HCT116 (cell line): ENCODE data around the gene SKAP1. TPM values are rescaled to one million over a fixed set of nuclear protein-coding genes. Genes with fewer than 3 reads are reported as not detected.

Experiments used
- ATAC-seq: fragments of 200-7000 bp; cut with Tn5 transposase; 2 replicates; pipeline ENCODE4 v1.9.1; 2020; ENCODE audit warnings: mild to moderate bottlenecking, moderate library complexity
- BruUV-seq: library from RNA; stranded (reverse); fragments of 400-500 nt; replicated peaks from 2 replicates; lab custom pipeline; 2021; lab: Mats Ljungman, UMichigan
- CTCF ChIA-PET: fragments of 300-600 bp; sonication (Branson Sonifier 250); formaldehyde crosslinking; loops from one replicate; lab custom pipeline; 2021; ENCODE audit warnings: antibody characterized with exemption; lab: Charles Lee
- POLR2A ChIA-PET: fragments of 300-600, 350-600 bp; sonication (Branson Sonifier 250); formaldehyde crosslinking; loops from one replicate; lab custom pipeline; 2021; ENCODE audit warnings: antibody characterized with exemption; lab: Charles Lee
- RAD21 ChIA-PET, 2 experiments: fragments of 300-600 bp; sonication (Branson Sonifier 250); formaldehyde crosslinking; loops; one replicate each; lab custom pipeline; 2023; ENCODE audit warnings: low total read pairs in 2 of 2; ENCODE audit not compliant: uncharacterized antibody in 2 of 2, unreplicated experiment in 2 of 2, low non-redundant PET in 1 of 2; lab: Charles Lee
- DNase-seq: peaks from one replicate; pipeline ENCODE4 v3.0.0-alpha.2; 2010; ENCODE audit warnings: low read depth, low spot score
- H2AFZ ChIP-seq: fragments of 200-600 bp; shearing (Covaris generic), sonication (generic); 2 replicates; pipeline ENCODE4 v1.6.1; 2017; ENCODE audit warnings: low read depth, mixed run types, mixed read lengths, antibody characterized with exemption, low read length; ENCODE audit not compliant: poor library complexity, severe bottlenecking
- H3K27ac ChIP-seq: 2 replicates; pipeline ENCODE4 v1.5.1; 2012; ENCODE audit warnings: low read depth, low read length
- H3K27me3 ChIP-seq: fragments of 200-600 bp; sonication (generic); 2 replicates; pipeline ENCODE4 v1.6.1; 2016; ENCODE audit warnings: mixed run types, low read length, mixed read lengths; ENCODE audit not compliant: insufficient read depth
- H3K36me3 ChIP-seq, 2 experiments: fragments of 200-500 bp in 1 of 2; fragments of 200-600 bp in 1 of 2; sonication (Bioruptor generic) in 1 of 2; sonication (generic) in 1 of 2; 2 replicates each; pipeline versions ENCODE4 v1.5.1 to v1.6.1; 2014 to 2016; ENCODE audit warnings: low read length in 2 of 2, inconsistent platforms in 1 of 2, mixed read lengths in 1 of 2, mixed run types in 1 of 2; ENCODE audit not compliant: insufficient read depth in 2 of 2, control insufficient read depth in 1 of 2
- H3K4me1 ChIP-seq, 2 experiments: fragments of 200-600 bp in 1 of 2; sonication (generic) in 1 of 2; 2 replicates each; pipeline versions ENCODE4 v1.5.1 to v1.6.1; 2012 to 2017; ENCODE audit warnings: low read length in 2 of 2, inconsistent platforms in 1 of 2, mild to moderate bottlenecking in 1 of 2, mixed read lengths in 1 of 2, mixed run types in 1 of 2, moderate library complexity in 1 of 2; ENCODE audit not compliant: insufficient read depth in 2 of 2, control insufficient read depth in 1 of 2
- H3K4me2 ChIP-seq: fragments of 200-600 bp; sonication (generic); 2 replicates; pipeline ENCODE4 v1.6.1; 2017; ENCODE audit warnings: mixed run types, low read length, mixed read lengths
- H3K4me3 ChIP-seq, 2 experiments: fragments of 200-600 bp in 1 of 2; sonication (generic) in 1 of 2; replicated peaks in 1 of 2; 2 replicates each; pipeline ENCODE4 v1.5.1; 2011 to 2016; ENCODE audit warnings: low read length in 2 of 2, control low read depth in 1 of 2, low read depth in 1 of 2, mild to moderate bottlenecking in 1 of 2, mixed read lengths in 1 of 2, mixed run types in 1 of 2
- H3K79me2 ChIP-seq: fragments of 200-600 bp; sonication (generic); 2 replicates; pipeline ENCODE4 v1.6.1; 2017; ENCODE audit warnings: mild to moderate bottlenecking, mixed run types, low read length, moderate library complexity, mixed read lengths; ENCODE audit not compliant: insufficient read depth
- H3K9ac ChIP-seq: fragments of 200-600 bp; sonication (generic); 2 replicates; pipeline ENCODE4 v1.6.1; 2016; ENCODE audit warnings: low read length, mixed read lengths
- H3K9me2 ChIP-seq: fragments of 200-600 bp; sonication (generic), shearing (Covaris generic); 2 replicates; pipeline ENCODE4 v1.6.1; 2017; ENCODE audit warnings: mixed run types, mild to moderate bottlenecking, moderate library complexity; ENCODE audit not compliant: insufficient read depth
- H3K9me3 ChIP-seq, 2 experiments: fragments of 200-500 bp in 1 of 2; fragments of 200-600 bp in 1 of 2; sonication (Bioruptor generic) in 1 of 2; sonication (generic) in 1 of 2; 2 replicates each; pipeline ENCODE4 v1.6.1; 2014 to 2017; ENCODE audit warnings: low read length in 2 of 2, mixed read lengths in 2 of 2, inconsistent platforms in 1 of 2, low read depth in 1 of 2, mild to moderate bottlenecking in 1 of 2, mixed run types in 1 of 2, moderate library complexity in 1 of 2; ENCODE audit not compliant: control insufficient read depth in 1 of 2, insufficient read depth in 1 of 2
- H4K20me1 ChIP-seq: fragments of 200-600 bp; sonication (generic), shearing (Covaris generic); 2 replicates; pipeline ENCODE4 v1.6.1; 2017; ENCODE audit warnings: mixed run types, mild to moderate bottlenecking, moderate library complexity; ENCODE audit not compliant: insufficient read depth
- ATF3 ChIP-seq: IDR thresholded peaks from 2 replicates; pipeline ENCODE4 v1.6.1; 2012
- CEBPB ChIP-seq: IDR thresholded peaks from 2 replicates; pipeline ENCODE4 v1.6.1; 2012; ENCODE audit warnings: low read depth
- EGR1 ChIP-seq: IDR thresholded peaks from 2 replicates; pipeline ENCODE4 v1.6.1; 2012; ENCODE audit warnings: low read depth
- ELF1 ChIP-seq: IDR thresholded peaks from 2 replicates; pipeline ENCODE4 v1.6.1; 2012; ENCODE audit warnings: low read depth, borderline replicate concordance
- EZH2phosphoT487 ChIP-seq: fragments of 200-600 bp; IDR thresholded peaks from 2 replicates; pipeline ENCODE4 v1.6.1; 2018; ENCODE audit warnings: antibody characterized with exemption, borderline replicate concordance
- FOSL1 ChIP-seq: IDR thresholded peaks from 2 replicates; pipeline ENCODE4 v1.6.1; 2012; ENCODE audit warnings: low read depth
- JUND ChIP-seq: IDR thresholded peaks from 2 replicates; pipeline ENCODE4 v1.6.1; 2012
- POLR2A ChIP-seq: IDR thresholded peaks from 2 replicates; pipeline ENCODE4 v1.7.0; 2011; ENCODE audit warnings: borderline replicate concordance; ENCODE audit not compliant: insufficient read depth, insufficient read length; ENCODE audit errors: extremely low read depth
- POLR2AphosphoS5 ChIP-seq: IDR thresholded peaks from 2 replicates; pipeline ENCODE4 v1.6.1; 2011; ENCODE audit warnings: mild to moderate bottlenecking, low read depth, low read length, moderate library complexity
- RAD21 ChIP-seq: IDR thresholded peaks from 2 replicates; pipeline ENCODE4 v1.6.1; 2012; ENCODE audit warnings: low read depth, mild to moderate bottlenecking
- SIN3A ChIP-seq: IDR thresholded peaks from 2 replicates; pipeline ENCODE4 v1.6.1; 2012; ENCODE audit warnings: low read depth
- SP1 ChIP-seq: IDR thresholded peaks from 2 replicates; pipeline ENCODE4 v1.6.1; 2012; ENCODE audit warnings: low read depth
- TCF7L2 ChIP-seq: IDR thresholded peaks from 2 replicates; pipeline ENCODE4 v1.7.0; 2011; ENCODE audit warnings: borderline replicate concordance, inconsistent platforms; ENCODE audit not compliant: insufficient read depth, insufficient read length; ENCODE audit errors: extremely low read depth
- YY1 ChIP-seq: IDR thresholded peaks from 2 replicates; pipeline ENCODE4 v1.6.1; 2011; ENCODE audit warnings: low read length, low read depth, moderate library complexity, mild to moderate bottlenecking; ENCODE audit not compliant: insufficient replicate concordance; ENCODE audit errors: extremely low read depth
- ZBTB33 ChIP-seq: IDR thresholded peaks from 2 replicates; pipeline ENCODE4 v1.6.1; 2011; ENCODE audit warnings: mild to moderate bottlenecking, low read length, moderate library complexity; ENCODE audit not compliant: insufficient replicate concordance; ENCODE audit errors: extremely low read depth
- ZFX ChIP-seq: fragments of 450-650 bp; IDR thresholded peaks from 2 replicates; pipeline ENCODE4 v1.6.1; 2017
- ZNF274 ChIP-seq: fragments of 200-500 bp; sonication (Bioruptor generic); IDR thresholded peaks from 2 replicates; pipeline ENCODE4 v1.6.1; 2014; ENCODE audit warnings: mild to moderate bottlenecking, low read depth, low read length, inconsistent platforms
- intact Hi-C: fragments of 100-400 bp; cut with micrococcal nuclease; formaldehyde crosslinking; loops from 2 replicates; pipeline ENCODE4 v1.10.0; 2022
- total RNA-seq: library from RNA; stranded (reverse); gene quantifications from one replicate; pipeline ENCODE4 v1.2.1, GENCODE V29; 2021; ENCODE audit not compliant: unreplicated experiment
- TF ChIP-seq, protein P1 (sequence below), 3 experiments: fragments of 200-600 bp in 1 of 3; sonication (generic) in 1 of 3; IDR thresholded peaks in 2 of 3; conservative IDR thresholded peaks in 1 of 3; 2 replicates each; pipeline ENCODE4 v1.5.1; 2012 to 2017; ENCODE audit warnings: low read depth in 2 of 3, low read length in 2 of 3, antibody characterized with exemption in 1 of 3, borderline replicate concordance in 1 of 3, control low read depth in 1 of 3, mild to moderate bottlenecking in 1 of 3, mixed read lengths in 1 of 3, mixed run types in 1 of 3, moderate library complexity in 1 of 3; ENCODE audit not compliant: insufficient read depth in 1 of 3
- TF ChIP-seq, protein P2 (sequence below): IDR thresholded peaks from 2 replicates; pipeline ENCODE4 v1.6.1; 2012
- TF ChIP-seq, protein P3 (sequence below): IDR thresholded peaks from 2 replicates; pipeline ENCODE4 v1.6.1; 2012; ENCODE audit warnings: low read depth

Gene SKAP1
- total RNA-seq, 1 experiment from 2014 or later = 12.4 TPM

- Histone ChIP-seq H3K27ac (peak overlapping the region; percentile 75), H3K9me3 (no peaks in the 10 kb centered on the region), H3K9ac (peak overlapping the region; percentile 51), H3K4me1 (peaks cover 82 to 100% of the 10 kb centered on the region in 2 experiments), H3K36me3 (no peaks in the 10 kb centered on the region), H3K27me3 (no peaks in the 10 kb centered on the region), H3K4me3 (peak overlapping the region in 1 of 2 experiments; percentile 7; a peak in 2 of 4 replicates), H2AFZ (peak overlapping the region; percentile 33), H3K9me2 (no peaks in the 10 kb centered on the region; the same call in 1 of the 2 replicates), H3K4me2 (peak overlapping the region; percentile 65), H4K20me1 (no peaks in the 10 kb centered on the region), H3K79me2 (no peaks in the 10 kb centered on the region; the same call in 1 of the 2 replicates)
- no peak for ATAC-seq
- ChIA-PET CTCF (interaction anchor here (1.0 to 22.1 kb wide), 3 partner anchors 11 to 215 kb away, joined by 3 to 336 read pairs (median 5); no protein-coding TSS in a partner anchor), POLR2A (interaction anchor here (0.6 to 2.4 kb wide), 5 partner anchors 22 to 386 kb away, joined by 3 to 13 read pairs (median 5); partner anchors contain the start of genes HOXB8, HOXB9 and NFE2L1), RAD21 (no interaction called here)
- no peak for TF ChIP-seq POLR2AphosphoS5
- TF ChIP-seq FOSL1 = no peak
- TF ChIP-seq TCF7L2 = no peak
- no peak for TF ChIP-seq SIN3A
- no peak for TF ChIP-seq ELF1
- no peak for TF ChIP-seq POLR2A
- no peak for TF ChIP-seq ATF3
- no peak for TF ChIP-seq SP1
- TF ChIP-seq RAD21 = no peak
- TF ChIP-seq ZBTB33 = no peak
- no peak for TF ChIP-seq EGR1
- TF ChIP-seq EZH2phosphoT487 = no peak
- TF ChIP-seq, protein P1, sequence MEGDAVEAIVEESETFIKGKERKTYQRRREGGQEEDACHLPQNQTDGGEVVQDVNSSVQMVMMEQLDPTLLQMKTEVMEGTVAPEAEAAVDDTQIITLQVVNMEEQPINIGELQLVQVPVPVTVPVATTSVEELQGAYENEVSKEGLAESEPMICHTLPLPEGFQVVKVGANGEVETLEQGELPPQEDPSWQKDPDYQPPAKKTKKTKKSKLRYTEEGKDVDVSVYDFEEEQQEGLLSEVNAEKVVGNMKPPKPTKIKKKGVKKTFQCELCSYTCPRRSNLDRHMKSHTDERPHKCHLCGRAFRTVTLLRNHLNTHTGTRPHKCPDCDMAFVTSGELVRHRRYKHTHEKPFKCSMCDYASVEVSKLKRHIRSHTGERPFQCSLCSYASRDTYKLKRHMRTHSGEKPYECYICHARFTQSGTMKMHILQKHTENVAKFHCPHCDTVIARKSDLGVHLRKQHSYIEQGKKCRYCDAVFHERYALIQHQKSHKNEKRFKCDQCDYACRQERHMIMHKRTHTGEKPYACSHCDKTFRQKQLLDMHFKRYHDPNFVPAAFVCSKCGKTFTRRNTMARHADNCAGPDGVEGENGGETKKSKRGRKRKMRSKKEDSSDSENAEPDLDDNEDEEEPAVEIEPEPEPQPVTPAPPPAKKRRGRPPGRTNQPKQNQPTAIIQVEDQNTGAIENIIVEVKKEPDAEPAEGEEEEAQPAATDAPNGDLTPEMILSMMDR (IDR thresholded peaks at IDR 0.05 in 2 of 3, conservative IDR thresholded peaks at IDR 0.05 in 1 of 3; ENCODE audit: borderline replicate concordance in 1 of 3, insufficient read depth in 1 of 3, low read depth in 2 of 3, low read length in 2 of 3) = no peak
- TF ChIP-seq, protein P2, sequence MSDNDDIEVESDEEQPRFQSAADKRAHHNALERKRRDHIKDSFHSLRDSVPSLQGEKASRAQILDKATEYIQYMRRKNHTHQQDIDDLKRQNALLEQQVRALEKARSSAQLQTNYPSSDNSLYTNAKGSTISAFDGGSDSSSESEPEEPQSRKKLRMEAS = no peak
- TF ChIP-seq YY1 = no peak
- TF ChIP-seq ZFX = no peak
- TF ChIP-seq CEBPB = no peak
- TF ChIP-seq JUND = no peak
- no peak for TF ChIP-seq ZNF274
- TF ChIP-seq, protein P3, sequence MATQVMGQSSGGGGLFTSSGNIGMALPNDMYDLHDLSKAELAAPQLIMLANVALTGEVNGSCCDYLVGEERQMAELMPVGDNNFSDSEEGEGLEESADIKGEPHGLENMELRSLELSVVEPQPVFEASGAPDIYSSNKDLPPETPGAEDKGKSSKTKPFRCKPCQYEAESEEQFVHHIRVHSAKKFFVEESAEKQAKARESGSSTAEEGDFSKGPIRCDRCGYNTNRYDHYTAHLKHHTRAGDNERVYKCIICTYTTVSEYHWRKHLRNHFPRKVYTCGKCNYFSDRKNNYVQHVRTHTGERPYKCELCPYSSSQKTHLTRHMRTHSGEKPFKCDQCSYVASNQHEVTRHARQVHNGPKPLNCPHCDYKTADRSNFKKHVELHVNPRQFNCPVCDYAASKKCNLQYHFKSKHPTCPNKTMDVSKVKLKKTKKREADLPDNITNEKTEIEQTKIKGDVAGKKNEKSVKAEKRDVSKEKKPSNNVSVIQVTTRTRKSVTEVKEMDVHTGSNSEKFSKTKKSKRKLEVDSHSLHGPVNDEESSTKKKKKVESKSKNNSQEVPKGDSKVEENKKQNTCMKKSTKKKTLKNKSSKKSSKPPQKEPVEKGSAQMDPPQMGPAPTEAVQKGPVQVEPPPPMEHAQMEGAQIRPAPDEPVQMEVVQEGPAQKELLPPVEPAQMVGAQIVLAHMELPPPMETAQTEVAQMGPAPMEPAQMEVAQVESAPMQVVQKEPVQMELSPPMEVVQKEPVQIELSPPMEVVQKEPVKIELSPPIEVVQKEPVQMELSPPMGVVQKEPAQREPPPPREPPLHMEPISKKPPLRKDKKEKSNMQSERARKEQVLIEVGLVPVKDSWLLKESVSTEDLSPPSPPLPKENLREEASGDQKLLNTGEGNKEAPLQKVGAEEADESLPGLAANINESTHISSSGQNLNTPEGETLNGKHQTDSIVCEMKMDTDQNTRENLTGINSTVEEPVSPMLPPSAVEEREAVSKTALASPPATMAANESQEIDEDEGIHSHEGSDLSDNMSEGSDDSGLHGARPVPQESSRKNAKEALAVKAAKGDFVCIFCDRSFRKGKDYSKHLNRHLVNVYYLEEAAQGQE = no peak
- DNase-seq = no peak
- intact Hi-C loops = no loop called here
- BruUV-seq = TSS peak; percentile 62
Measured at GRCh38 chr17:48240122-48240521, 189.9 kb downstream of the SKAP1 start.
